Measurements from ENCODE around the gene NPIPA8.
"Not testable (repeated sequence)": the region's sequence is repeated elsewhere in the genome, so short reads cannot be mapped to it uniquely, and the experiment has no call there.

DNA sequence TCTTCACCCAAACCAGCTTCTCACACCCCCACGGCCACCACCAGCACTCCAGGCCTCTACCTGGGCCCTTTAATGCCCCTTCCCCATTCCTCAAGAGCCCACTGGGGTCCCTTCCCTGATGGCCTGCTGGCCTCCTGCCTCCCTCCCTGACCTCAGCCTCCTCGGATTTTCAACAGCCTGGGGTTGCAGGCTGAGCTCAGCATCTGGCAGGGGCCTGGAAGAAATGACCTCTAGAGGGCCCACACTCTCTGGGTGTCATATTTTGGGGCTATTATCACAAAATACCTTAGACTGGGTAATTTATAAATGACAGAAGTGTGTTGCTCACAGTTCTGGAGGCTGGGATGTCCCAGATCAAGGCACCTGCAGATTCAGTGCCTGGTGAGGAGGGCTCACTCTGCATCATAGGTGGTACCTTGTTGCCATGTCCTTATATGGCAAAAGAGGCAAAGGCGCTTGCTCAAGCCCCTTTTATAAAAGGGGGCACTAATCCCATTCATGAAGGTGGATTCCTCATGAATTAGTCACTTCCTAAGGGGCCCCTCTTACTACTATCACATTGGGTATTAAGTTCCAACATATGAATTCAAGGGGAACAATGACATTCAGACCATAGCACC is 43.1 kb downstream of the NPIPA8 start:
- TF ChIP-seq, protein P1, sequence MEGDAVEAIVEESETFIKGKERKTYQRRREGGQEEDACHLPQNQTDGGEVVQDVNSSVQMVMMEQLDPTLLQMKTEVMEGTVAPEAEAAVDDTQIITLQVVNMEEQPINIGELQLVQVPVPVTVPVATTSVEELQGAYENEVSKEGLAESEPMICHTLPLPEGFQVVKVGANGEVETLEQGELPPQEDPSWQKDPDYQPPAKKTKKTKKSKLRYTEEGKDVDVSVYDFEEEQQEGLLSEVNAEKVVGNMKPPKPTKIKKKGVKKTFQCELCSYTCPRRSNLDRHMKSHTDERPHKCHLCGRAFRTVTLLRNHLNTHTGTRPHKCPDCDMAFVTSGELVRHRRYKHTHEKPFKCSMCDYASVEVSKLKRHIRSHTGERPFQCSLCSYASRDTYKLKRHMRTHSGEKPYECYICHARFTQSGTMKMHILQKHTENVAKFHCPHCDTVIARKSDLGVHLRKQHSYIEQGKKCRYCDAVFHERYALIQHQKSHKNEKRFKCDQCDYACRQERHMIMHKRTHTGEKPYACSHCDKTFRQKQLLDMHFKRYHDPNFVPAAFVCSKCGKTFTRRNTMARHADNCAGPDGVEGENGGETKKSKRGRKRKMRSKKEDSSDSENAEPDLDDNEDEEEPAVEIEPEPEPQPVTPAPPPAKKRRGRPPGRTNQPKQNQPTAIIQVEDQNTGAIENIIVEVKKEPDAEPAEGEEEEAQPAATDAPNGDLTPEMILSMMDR (IDR thresholded peaks at IDR 0.05), result not testable (repeated sequence)
- TF ChIP-seq, protein P2, sequence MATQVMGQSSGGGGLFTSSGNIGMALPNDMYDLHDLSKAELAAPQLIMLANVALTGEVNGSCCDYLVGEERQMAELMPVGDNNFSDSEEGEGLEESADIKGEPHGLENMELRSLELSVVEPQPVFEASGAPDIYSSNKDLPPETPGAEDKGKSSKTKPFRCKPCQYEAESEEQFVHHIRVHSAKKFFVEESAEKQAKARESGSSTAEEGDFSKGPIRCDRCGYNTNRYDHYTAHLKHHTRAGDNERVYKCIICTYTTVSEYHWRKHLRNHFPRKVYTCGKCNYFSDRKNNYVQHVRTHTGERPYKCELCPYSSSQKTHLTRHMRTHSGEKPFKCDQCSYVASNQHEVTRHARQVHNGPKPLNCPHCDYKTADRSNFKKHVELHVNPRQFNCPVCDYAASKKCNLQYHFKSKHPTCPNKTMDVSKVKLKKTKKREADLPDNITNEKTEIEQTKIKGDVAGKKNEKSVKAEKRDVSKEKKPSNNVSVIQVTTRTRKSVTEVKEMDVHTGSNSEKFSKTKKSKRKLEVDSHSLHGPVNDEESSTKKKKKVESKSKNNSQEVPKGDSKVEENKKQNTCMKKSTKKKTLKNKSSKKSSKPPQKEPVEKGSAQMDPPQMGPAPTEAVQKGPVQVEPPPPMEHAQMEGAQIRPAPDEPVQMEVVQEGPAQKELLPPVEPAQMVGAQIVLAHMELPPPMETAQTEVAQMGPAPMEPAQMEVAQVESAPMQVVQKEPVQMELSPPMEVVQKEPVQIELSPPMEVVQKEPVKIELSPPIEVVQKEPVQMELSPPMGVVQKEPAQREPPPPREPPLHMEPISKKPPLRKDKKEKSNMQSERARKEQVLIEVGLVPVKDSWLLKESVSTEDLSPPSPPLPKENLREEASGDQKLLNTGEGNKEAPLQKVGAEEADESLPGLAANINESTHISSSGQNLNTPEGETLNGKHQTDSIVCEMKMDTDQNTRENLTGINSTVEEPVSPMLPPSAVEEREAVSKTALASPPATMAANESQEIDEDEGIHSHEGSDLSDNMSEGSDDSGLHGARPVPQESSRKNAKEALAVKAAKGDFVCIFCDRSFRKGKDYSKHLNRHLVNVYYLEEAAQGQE (IDR thresholded peaks at IDR 0.05; ENCODE audit: insufficient read depth in 1 of 2, low read depth in 2 of 2, low read length in 1 of 2), result not testable (repeated sequence)

All from Panc1 (cell line).